Fibroblast of pulmonary artery (primary cell): ENCODE results near the gene OR10V1.

ENCODE experiments used
- DNase-seq: peaks from one replicate; pipeline ENCODE4 v3.0.0-alpha.2; 2010; ENCODE audit warnings: low read depth
- H3K4me3 ChIP-seq: replicated peaks from 2 replicates; pipeline ENCODE4 v1.5.1; 2011; ENCODE audit warnings: low read depth, mild to moderate bottlenecking, control low read depth, low read length, moderate library complexity
- CTCF ChIP-seq: IDR thresholded peaks from 2 replicates; pipeline ENCODE4 v1.5.1; 2011; ENCODE audit warnings: mild to moderate bottlenecking, control low read depth, low read length, inconsistent platforms; ENCODE audit errors: missing control alignments

The OR10V1 gene

GRCh38 chr11:59729834-59730233 is 16.2 kb upstream of the OR10V1 start:
- TF ChIP-seq CTCF, result no peak

GRCh38 chr11:59728913-59729312 is 15.3 kb upstream of the OR10V1 start:
- no peak for DNase-seq

More at GRCh38 chr11:59729834-59730233, 16.2 kb upstream of the OR10V1 start:
- DNase-seq, result no peak
- no peak overlapping the region for H3K4me3 ChIP-seq

GRCh38 chr11:59728154-59728553 is 14.5 kb upstream of the OR10V1 start:
- no peak overlapping the region for H3K4me3 ChIP-seq
- no peak for DNase-seq
- no peak for TF ChIP-seq CTCF

More at GRCh38 chr11:59728913-59729312, 15.3 kb upstream of the OR10V1 start:
- TF ChIP-seq CTCF, result no peak
- no peak overlapping the region for H3K4me3 ChIP-seq

GRCh38 chr11:59727426-59727825 is 13.8 kb upstream of the OR10V1 start:
- DNase-seq, result no peak
- TF ChIP-seq CTCF, result no peak
- no peak overlapping the region for H3K4me3 ChIP-seq

GRCh38 chr11:59724066-59724465 is 10.4 kb upstream of the OR10V1 start:
- DNase-seq, result no peak
- TF ChIP-seq CTCF, result no peak

GRCh38 chr11:59719556-59719955 is 5.9 kb upstream of the OR10V1 start:
- no peak for TF ChIP-seq CTCF
- no peak for DNase-seq
- H3K4me3 ChIP-seq, result no peak overlapping the region

More at GRCh38 chr11:59724066-59724465, 10.4 kb upstream of the OR10V1 start:
- H3K4me3 ChIP-seq, result no peak overlapping the region

GRCh38 chr11:59716051-59716450 is 2.4 kb upstream of the OR10V1 start:
- DNase-seq, result no peak
- no peak overlapping the region for H3K4me3 ChIP-seq
- TF ChIP-seq CTCF, result no peak
